Activated naive CD8-positive, alpha-beta T cell (primary cell): ENCODE results near the gene OR7A17.

Source experiments
- H3K27ac Mint-ChIP-seq: one replicate; pipeline ENCODE4 v1.8.0; 2021; ENCODE audit warnings: mixed read lengths
- H3K27me3 Mint-ChIP-seq: one replicate; pipeline ENCODE4 v1.8.0; 2021; ENCODE audit warnings: mixed read lengths
- H3K36me3 Mint-ChIP-seq: one replicate; pipeline ENCODE4 v1.8.0; 2021; ENCODE audit warnings: mixed read lengths
- H3K4me1 Mint-ChIP-seq: one replicate; pipeline ENCODE4 v1.8.0; 2021; ENCODE audit warnings: low read depth, mixed read lengths
- H3K4me3 Mint-ChIP-seq: one replicate; pipeline ENCODE4 v1.8.0; 2021; ENCODE audit warnings: mild to moderate bottlenecking, mixed read lengths
- H3K9me3 Mint-ChIP-seq: one replicate; pipeline ENCODE4 v1.8.0; 2021; ENCODE audit warnings: low read depth, mixed read lengths

The OR7A17 gene

GRCh38 chr19:14886032-14886431 is at the start of gene OR7A17:
Gene OR7A17, minus strand, starts transcription at chr19:14886132. Its CDS starts 4,777 bp downstream, at chr19:14881355.
- Mint-ChIP-seq H3K4me3 (no peak within 1 kb of the TSS), H3K9me3 (no peaks in the 10 kb centered on the region), H3K27me3 (peaks cover 19% of the 10 kb centered on the region), H3K27ac (no peak within 1 kb of the TSS), H3K4me1 (peaks cover 3% of the 10 kb centered on the region), H3K36me3 (no peaks in the 10 kb centered on the region)

GRCh38 chr19:14933506-14933905 is 47.6 kb upstream of the OR7A17 start:
- Mint-ChIP-seq H3K27ac (no peak overlapping the region), H3K9me3 (peaks cover 5% of the 10 kb centered on the region), H3K36me3 (peaks cover 2% of the 10 kb centered on the region), H3K4me3 (no peak overlapping the region), H3K27me3 (peaks cover 13% of the 10 kb centered on the region), H3K4me1 (no peaks in the 10 kb centered on the region)

GRCh38 chr19:14916848-14917247 is 30.9 kb upstream of the OR7A17 start:
- Mint-ChIP-seq H3K27ac (no peak overlapping the region), H3K36me3 (no peaks in the 10 kb centered on the region), H3K27me3 (peaks cover 20% of the 10 kb centered on the region), H3K4me1 (no peaks in the 10 kb centered on the region), H3K9me3 (peaks cover 7% of the 10 kb centered on the region), H3K4me3 (no peak overlapping the region)

GRCh38 chr19:14915116-14915515 is 29.2 kb upstream of the OR7A17 start:
- Mint-ChIP-seq H3K4me3 (no peak overlapping the region), H3K4me1 (no peaks in the 10 kb centered on the region), H3K36me3 (no peaks in the 10 kb centered on the region), H3K9me3 (peaks cover 7% of the 10 kb centered on the region), H3K27ac (no peak overlapping the region), H3K27me3 (peaks cover 19% of the 10 kb centered on the region)

GRCh38 chr19:14906711-14907110 is 20.8 kb upstream of the OR7A17 start:
- Mint-ChIP-seq H3K4me1 (no peaks in the 10 kb centered on the region), H3K27ac (no peak overlapping the region)

GRCh38 chr19:14901675-14902260 is 15.8 kb upstream of the OR7A17 start:
- no peaks in the 10 kb centered on the region for H3K4me1 Mint-ChIP-seq
- peaks cover 11% of the 10 kb centered on the region for H3K27me3 Mint-ChIP-seq
- H3K36me3 Mint-ChIP-seq = no peaks in the 10 kb centered on the region
- no peak overlapping the region for H3K4me3 Mint-ChIP-seq
- H3K9me3 Mint-ChIP-seq = no peaks in the 10 kb centered on the region
- H3K27ac Mint-ChIP-seq = no peak overlapping the region

More at GRCh38 chr19:14906711-14907110, 20.8 kb upstream of the OR7A17 start:
- no peaks in the 10 kb centered on the region for H3K9me3 Mint-ChIP-seq
- H3K4me3 Mint-ChIP-seq = no peak overlapping the region
- no peaks in the 10 kb centered on the region for H3K36me3 Mint-ChIP-seq
- peaks cover 14% of the 10 kb centered on the region for H3K27me3 Mint-ChIP-seq

- Mint-ChIP-seq H3K27ac (no peak overlapping the region), H3K9me3 (no peaks in the 10 kb centered on the region), H3K36me3 (no peaks in the 10 kb centered on the region), H3K4me3 (no peak overlapping the region), H3K4me1 (peaks cover 3% of the 10 kb centered on the region), H3K27me3 (peaks cover 30% of the 10 kb centered on the region)
Observed at GRCh38 chr19:14890643-14891379, 4.9 kb upstream of the OR7A17 start.

- no peak overlapping the region for H3K4me3 Mint-ChIP-seq
- no peaks in the 10 kb centered on the region for H3K9me3 Mint-ChIP-seq
- no peaks in the 10 kb centered on the region for H3K36me3 Mint-ChIP-seq
- no peak overlapping the region for H3K27ac Mint-ChIP-seq
- peaks cover 3% of the 10 kb centered on the region for H3K4me1 Mint-ChIP-seq
- H3K27me3 Mint-ChIP-seq = peaks cover 28% of the 10 kb centered on the region
Observed at GRCh38 chr19:14889994-14890642, 4.2 kb upstream of the OR7A17 start.

- no peaks in the 10 kb centered on the region for H3K4me1 Mint-ChIP-seq
- H3K9me3 Mint-ChIP-seq = no peaks in the 10 kb centered on the region
- peaks cover 33% of the 10 kb centered on the region for H3K27me3 Mint-ChIP-seq
- H3K27ac Mint-ChIP-seq = no peak overlapping the region
- H3K4me3 Mint-ChIP-seq = no peak overlapping the region
- H3K36me3 Mint-ChIP-seq = no peaks in the 10 kb centered on the region
Observed at GRCh38 chr19:14871619-14872230, 14.2 kb downstream of the OR7A17 start.

GRCh38 chr19:14868497-14868896 is 17.4 kb downstream of the OR7A17 start:
- peaks cover 33% of the 10 kb centered on the region for H3K27me3 Mint-ChIP-seq
- H3K36me3 Mint-ChIP-seq = no peaks in the 10 kb centered on the region
- H3K27ac Mint-ChIP-seq = no peak overlapping the region
- H3K4me1 Mint-ChIP-seq = no peaks in the 10 kb centered on the region
- no peak overlapping the region for H3K4me3 Mint-ChIP-seq
- no peaks in the 10 kb centered on the region for H3K9me3 Mint-ChIP-seq

GRCh38 chr19:14848822-14849221 is 37.1 kb downstream of the OR7A17 start, which contains the start of gene OR7A10:
Gene OR7A10, minus strand, starts transcription at chr19:14848922. Its CDS starts 7,045 bp downstream, at chr19:14841877.
- Mint-ChIP-seq H3K9me3 (no peaks in the 10 kb centered on the region), H3K4me1 (no peaks in the 10 kb centered on the region), H3K4me3 (no peak within 1 kb of the TSS), H3K27me3 (peaks cover 22% of the 10 kb centered on the region), H3K27ac (no peak within 1 kb of the TSS), H3K36me3 (no peaks in the 10 kb centered on the region)

- H3K27ac Mint-ChIP-seq = no peak overlapping the region
- no peaks in the 10 kb centered on the region for H3K4me1 Mint-ChIP-seq
- H3K36me3 Mint-ChIP-seq = no peaks in the 10 kb centered on the region
- H3K27me3 Mint-ChIP-seq = peaks cover 17% of the 10 kb centered on the region
- no peaks in the 10 kb centered on the region for H3K9me3 Mint-ChIP-seq
- H3K4me3 Mint-ChIP-seq = no peak overlapping the region
Observed at GRCh38 chr19:14843578-14843977, 42.4 kb downstream of the OR7A17 start.

GRCh38 chr19:14843169-14843568 is 42.8 kb downstream of the OR7A17 start:
- Mint-ChIP-seq H3K36me3 (no peaks in the 10 kb centered on the region), H3K4me3 (no peak overlapping the region), H3K27ac (no peak overlapping the region), H3K9me3 (no peaks in the 10 kb centered on the region), H3K27me3 (peaks cover 17% of the 10 kb centered on the region), H3K4me1 (no peaks in the 10 kb centered on the region)

GRCh38 chr19:14840206-14840605 is 45.7 kb downstream of the OR7A17 start:
- Mint-ChIP-seq H3K4me1 (no peaks in the 10 kb centered on the region), H3K4me3 (no peak overlapping the region), H3K9me3 (no peaks in the 10 kb centered on the region), H3K36me3 (no peaks in the 10 kb centered on the region), H3K27ac (no peak overlapping the region), H3K27me3 (peaks cover 14% of the 10 kb centered on the region)

GRCh38 chr19:14837391-14837790 is 48.5 kb downstream of the OR7A17 start:
- Mint-ChIP-seq H3K27ac (no peak overlapping the region), H3K27me3 (peaks cover 8% of the 10 kb centered on the region), H3K4me3 (no peak overlapping the region), H3K4me1 (no peaks in the 10 kb centered on the region), H3K9me3 (no peaks in the 10 kb centered on the region), H3K36me3 (no peaks in the 10 kb centered on the region)
